Caki2 (cell line): Measurements from ENCODE around the gene TAF3. TPM values are rescaled to one million over a fixed set of nuclear protein-coding genes. Genes with fewer than 3 reads are reported as not detected.
A peak's percentile ranks its signal among the peaks of the same experiment; 100 is the strongest.
"Not testable (repeated sequence)": the region's sequence is repeated elsewhere in the genome, so short reads cannot be mapped to it uniquely, and the experiment has no call there.

Experiments
- DNase-seq: peaks from one replicate; pipeline ENCODE4 v3.0.0-alpha.2; 2015; ENCODE audit warnings: low read depth
- in situ Hi-C: cut with HindIII; loops from 2 replicates; pipeline ENCODE4 v1.10.0; 2016; ENCODE audit warnings: low sequenced_read_pairs, low pct_unique_long_range_greater_than_20kb, mixed read lengths
- total RNA-seq: library from RNA; depleted of rRNA; stranded (reverse); fragments of >200 nt; shearing (Covaris generic); gene quantifications from 2 replicates; pipeline ENCODE4 v1.2.3, GENCODE V29; 2014; ENCODE audit warnings: low replicate concordance; rRNA removed

TAF3 gene
- 1.0 and 1.3 TPM in 2 replicates for total RNA-seq

- in situ Hi-C loops, result no loop called here
- peak; percentile 77 for DNase-seq
Measured at GRCh38 chr10:7818295-7819120, at the start of gene TAF3. Gene TAF3, plus strand, starts transcription at chr10:7818505. Its CDS starts 205 bp downstream, at chr10:7818710.

- in situ Hi-C loops, result no loop called here
- no peak for DNase-seq
Measured at GRCh38 chr10:7773845-7774801, 44.2 kb upstream of the TAF3 start.

GRCh38 chr10:7776777-7777176 is 41.5 kb upstream of the TAF3 start:
- no peak for DNase-seq
- in situ Hi-C loops, result no loop called here

GRCh38 chr10:7782194-7782593 is 36.1 kb upstream of the TAF3 start:
- in situ Hi-C loops, DNase-seq: not testable (repeated sequence)

- in situ Hi-C loops, result no loop called here
- no peak for DNase-seq
Measured at GRCh38 chr10:7786430-7786829, 31.9 kb upstream of the TAF3 start.

- in situ Hi-C loops, result no loop called here
- DNase-seq, result no peak
Measured at GRCh38 chr10:7787150-7787856, 31.0 kb upstream of the TAF3 start.

GRCh38 chr10:7787857-7788638 is 30.3 kb upstream of the TAF3 start, which contains the start of the genes ATP5F1C and KIN:
Gene ATP5F1C, plus strand, starts transcription at chr10:7788177. Its CDS starts 31 bp downstream, at chr10:7788208.
Gene KIN, minus strand, starts transcription at chr10:7787993. Its CDS starts 60 bp downstream, at chr10:7787933.
- in situ Hi-C loops, result no loop called here
- DNase-seq, result peak; percentile 93

- in situ Hi-C loops, result no loop called here
- peak; percentile 19 for DNase-seq
Measured at GRCh38 chr10:7788639-7789286, 29.5 kb upstream of the TAF3 start.

- DNase-seq, result no peak
- in situ Hi-C loops, result no loop called here
Measured at GRCh38 chr10:7789390-7789789, 28.9 kb upstream of the TAF3 start.

GRCh38 chr10:7792541-7792940 is 25.8 kb upstream of the TAF3 start:
- in situ Hi-C loops, result no loop called here
- no peak for DNase-seq

- DNase-seq, result no peak
- in situ Hi-C loops, result no loop called here
Measured at GRCh38 chr10:7794251-7795026, 23.9 kb upstream of the TAF3 start.

GRCh38 chr10:7795605-7796004 is 22.7 kb upstream of the TAF3 start:
- no peak for DNase-seq
- in situ Hi-C loops, result no loop called here

GRCh38 chr10:7797582-7797981 is 20.7 kb upstream of the TAF3 start:
- peak; percentile 47 for DNase-seq
- in situ Hi-C loops, result no loop called here

- no peak for DNase-seq
- in situ Hi-C loops, result no loop called here
Measured at GRCh38 chr10:7802606-7803005, 15.7 kb upstream of the TAF3 start.

- in situ Hi-C loops, result no loop called here
- DNase-seq, result no peak
Measured at GRCh38 chr10:7804216-7804615, 14.1 kb upstream of the TAF3 start.

- DNase-seq, result no peak
- in situ Hi-C loops, result no loop called here
Measured at GRCh38 chr10:7804741-7805140, 13.6 kb upstream of the TAF3 start.
